ENCODE data around the gene HSD11B1L. TPM values are rescaled to one million over a fixed set of nuclear protein-coding genes. Genes with fewer than 3 reads are reported as not detected.

The HSD11B1L gene
- polyA plus RNA-seq, 3 donors = 1.9 to 2.5 (median 2.4) TPM

DNA sequence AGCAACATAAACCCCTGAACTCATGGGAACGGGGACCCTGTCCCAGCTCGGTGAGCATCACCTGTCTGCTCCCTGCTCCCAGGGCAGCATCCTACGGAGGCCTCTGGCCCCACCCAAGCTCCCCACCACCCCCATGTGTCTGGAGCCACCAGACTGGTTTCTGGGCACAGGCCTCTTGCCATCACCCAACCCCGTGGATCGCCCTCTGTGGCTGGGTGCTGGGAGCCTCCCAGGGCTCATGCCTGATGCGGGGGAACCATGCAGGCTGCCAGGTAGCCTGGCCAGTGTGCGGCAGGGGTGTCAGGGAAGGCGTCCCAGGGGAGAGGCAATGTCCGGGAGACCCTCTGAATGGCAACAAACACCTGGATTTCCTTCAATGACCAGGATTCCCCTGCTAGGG, 3.2 kb upstream of the HSD11B1L start:
- Histone ChIP-seq H3K4me1 (ENCODE audit: control insufficient read depth in 1 of 2, insufficient read depth in 2 of 2, low read length in 2 of 2) (peaks cover 14 to 20% of the 10 kb centered on the region in 2 donors), H3K4me3 (replicated peaks in 1 of 3; ENCODE audit: low read depth in 2 of 3, low read length in 3 of 3) (no peak overlapping the region), H4K20me1 (ENCODE audit: insufficient read depth, low read length) (no peaks in the 10 kb centered on the region), H3K9me3 (replicated peaks in 1 of 2; ENCODE audit: control insufficient read depth in 1 of 2, insufficient read depth in 1 of 2, low read length in 2 of 2) (no peaks in the 10 kb centered on the region), H3K9ac (ENCODE audit: insufficient read depth, low read length, poor library complexity, severe bottlenecking) (no peak overlapping the region), H2AFZ (ENCODE audit: insufficient read depth, low read depth, low read length, poor library complexity, severe bottlenecking) (no peak overlapping the region), H3K4me2 (replicated peaks; ENCODE audit: extremely low read depth, low read length, poor library complexity, severe bottlenecking) (no peak overlapping the region), H3K27ac (ENCODE audit: low read depth in 1 of 2, low read length in 2 of 2) (no peak overlapping the region), H3K27me3 (ENCODE audit: control insufficient read depth in 2 of 2, insufficient read depth in 2 of 2, low read length in 2 of 2) (no peaks in the 10 kb centered on the region), H3K36me3 (replicated peaks in 1 of 2; ENCODE audit: control insufficient read depth in 1 of 2, insufficient read depth in 2 of 2, low read length in 2 of 2) (no peaks in the 10 kb centered on the region), H3K79me2 (ENCODE audit: insufficient read depth, low read length) (peaks cover 8% of the 10 kb centered on the region)
- peaks cover 0 to 5% (median 5%) of the 10 kb centered on the region in 3 donors for H3K27me3 Mint-ChIP-seq (ENCODE audit: low read depth in 3 of 3)
- peaks cover 21% of the 10 kb centered on the region for H3K4me1 Mint-ChIP-seq
- no peak overlapping the region for H3K27ac Mint-ChIP-seq
- TF ChIP-seq, protein P1, sequence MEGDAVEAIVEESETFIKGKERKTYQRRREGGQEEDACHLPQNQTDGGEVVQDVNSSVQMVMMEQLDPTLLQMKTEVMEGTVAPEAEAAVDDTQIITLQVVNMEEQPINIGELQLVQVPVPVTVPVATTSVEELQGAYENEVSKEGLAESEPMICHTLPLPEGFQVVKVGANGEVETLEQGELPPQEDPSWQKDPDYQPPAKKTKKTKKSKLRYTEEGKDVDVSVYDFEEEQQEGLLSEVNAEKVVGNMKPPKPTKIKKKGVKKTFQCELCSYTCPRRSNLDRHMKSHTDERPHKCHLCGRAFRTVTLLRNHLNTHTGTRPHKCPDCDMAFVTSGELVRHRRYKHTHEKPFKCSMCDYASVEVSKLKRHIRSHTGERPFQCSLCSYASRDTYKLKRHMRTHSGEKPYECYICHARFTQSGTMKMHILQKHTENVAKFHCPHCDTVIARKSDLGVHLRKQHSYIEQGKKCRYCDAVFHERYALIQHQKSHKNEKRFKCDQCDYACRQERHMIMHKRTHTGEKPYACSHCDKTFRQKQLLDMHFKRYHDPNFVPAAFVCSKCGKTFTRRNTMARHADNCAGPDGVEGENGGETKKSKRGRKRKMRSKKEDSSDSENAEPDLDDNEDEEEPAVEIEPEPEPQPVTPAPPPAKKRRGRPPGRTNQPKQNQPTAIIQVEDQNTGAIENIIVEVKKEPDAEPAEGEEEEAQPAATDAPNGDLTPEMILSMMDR (IDR thresholded peaks at IDR 0.05) = no peak
- peaks cover 0 to 5% (median 2%) of the 10 kb centered on the region in 7 donors for H3K9me3 Mint-ChIP-seq
- no peak overlapping the region for H3K4me3 Mint-ChIP-seq
- intact Hi-C loops (cut with micrococcal nuclease) = no loop called here
- peaks cover 0 to 13% of the 10 kb centered on the region in 2 donors for H3K36me3 Mint-ChIP-seq
- no peak for DNase-seq
- 100% methylated on average over 9 of the region's 9 CpGs for WGBS (ENCODE audit: insufficient coverage)

DNA sequence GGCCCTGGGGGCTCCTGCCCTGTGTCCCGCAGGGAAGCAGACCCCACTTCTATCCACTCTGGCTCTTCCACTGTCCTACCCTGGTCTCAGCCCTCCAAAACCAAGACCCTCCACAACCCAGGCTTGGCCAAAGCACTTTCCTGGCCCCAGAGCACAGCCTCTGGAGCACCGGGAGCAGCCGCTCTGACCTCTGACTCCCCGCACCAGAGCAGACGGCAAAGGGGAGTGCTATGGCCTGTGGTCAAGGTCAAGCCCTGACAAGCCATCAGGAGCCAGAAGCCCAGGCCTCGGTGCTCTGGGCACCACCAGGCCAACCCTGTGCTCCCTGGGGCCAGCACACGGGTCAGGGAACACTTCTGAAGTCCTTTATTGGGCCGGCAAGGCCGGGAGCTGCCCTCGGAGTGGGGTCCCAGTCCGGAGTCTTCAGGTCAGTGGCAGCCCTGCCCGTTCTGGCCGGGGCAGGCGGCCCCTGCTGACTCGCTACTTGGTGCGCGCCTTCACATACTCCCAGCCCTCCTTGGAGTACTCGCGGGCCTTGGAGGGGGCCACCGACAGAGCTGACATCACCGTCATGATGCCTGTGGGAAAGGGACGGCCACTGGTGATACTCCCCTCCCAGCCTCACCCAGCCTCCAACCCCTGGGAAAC, 2.6 kb upstream of the HSD11B1L start:
- Histone ChIP-seq H3K4me3 (replicated peaks in 1 of 3; ENCODE audit: low read depth in 2 of 3, low read length in 3 of 3) (no peak overlapping the region), H3K27ac (ENCODE audit: low read depth in 1 of 2, low read length in 2 of 2) (no peak overlapping the region), H3K27me3 (ENCODE audit: control insufficient read depth in 2 of 2, insufficient read depth in 2 of 2, low read length in 2 of 2) (no peaks in the 10 kb centered on the region), H3K79me2 (ENCODE audit: insufficient read depth, low read length) (peaks cover 8% of the 10 kb centered on the region), H3K4me2 (replicated peaks; ENCODE audit: extremely low read depth, low read length, poor library complexity, severe bottlenecking) (no peak overlapping the region), H4K20me1 (ENCODE audit: insufficient read depth, low read length) (no peaks in the 10 kb centered on the region), H3K36me3 (replicated peaks in 1 of 2; ENCODE audit: control insufficient read depth in 1 of 2, insufficient read depth in 2 of 2, low read length in 2 of 2) (no peaks in the 10 kb centered on the region), H2AFZ (ENCODE audit: insufficient read depth, low read depth, low read length, poor library complexity, severe bottlenecking) (no peak overlapping the region), H3K4me1 (ENCODE audit: control insufficient read depth in 1 of 2, insufficient read depth in 2 of 2, low read length in 2 of 2) (peaks cover 14 to 20% of the 10 kb centered on the region in 2 donors), H3K9me3 (replicated peaks in 1 of 2; ENCODE audit: control insufficient read depth in 1 of 2, insufficient read depth in 1 of 2, low read length in 2 of 2) (no peaks in the 10 kb centered on the region), H3K9ac (ENCODE audit: insufficient read depth, low read length, poor library complexity, severe bottlenecking) (no peak overlapping the region)
- H3K9me3 Mint-ChIP-seq = peaks cover 0 to 5% (median 2%) of the 10 kb centered on the region in 7 donors
- WGBS (ENCODE audit: insufficient coverage) = 99% methylated on average over 16 of the region's 22 CpGs
- H3K27me3 Mint-ChIP-seq (ENCODE audit: low read depth in 3 of 3) = peaks cover 0 to 5% (median 5%) of the 10 kb centered on the region in 3 donors
- H3K4me3 Mint-ChIP-seq = no peak overlapping the region
- H3K36me3 Mint-ChIP-seq = peaks cover 0 to 7% of the 10 kb centered on the region in 2 donors
- TF ChIP-seq, protein P1 (IDR thresholded peaks at IDR 0.05) = no peak
- intact Hi-C loops (cut with micrococcal nuclease) = no loop called here
- DNase-seq = no peak
- H3K27ac Mint-ChIP-seq = no peak overlapping the region
- peaks cover 21% of the 10 kb centered on the region for H3K4me1 Mint-ChIP-seq

All from CD14-positive monocyte (primary cell).